GDM1 (cell line): Measurements from ENCODE around the gene RFTN1.

Source experiments
- DNase-seq: peaks from one replicate; lab custom pipeline; 2025; lab: John Stamatoyannopoulos, UW

RFTN1 gene

DNA sequence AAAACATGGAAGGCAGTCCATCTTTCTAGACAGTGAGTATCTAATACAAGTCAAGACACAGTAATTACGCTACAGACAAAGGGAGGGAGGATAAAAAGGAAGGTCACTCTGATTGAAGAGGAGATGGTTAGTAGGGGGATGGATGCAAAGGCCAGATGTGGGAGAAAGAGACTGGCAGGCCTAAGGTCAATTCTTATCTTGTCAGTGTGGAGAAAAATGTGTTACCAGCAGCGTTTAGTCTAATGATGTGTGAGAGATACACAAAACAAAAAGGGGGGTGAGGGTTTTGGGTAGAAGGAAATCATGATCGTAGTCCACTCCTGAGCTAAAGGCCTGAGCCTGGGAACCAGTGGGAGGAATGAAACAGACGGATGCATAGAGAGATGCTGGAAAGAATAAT lies 46.7 kb downstream of the RFTN1 start:
- no peak for DNase-seq

DNA sequence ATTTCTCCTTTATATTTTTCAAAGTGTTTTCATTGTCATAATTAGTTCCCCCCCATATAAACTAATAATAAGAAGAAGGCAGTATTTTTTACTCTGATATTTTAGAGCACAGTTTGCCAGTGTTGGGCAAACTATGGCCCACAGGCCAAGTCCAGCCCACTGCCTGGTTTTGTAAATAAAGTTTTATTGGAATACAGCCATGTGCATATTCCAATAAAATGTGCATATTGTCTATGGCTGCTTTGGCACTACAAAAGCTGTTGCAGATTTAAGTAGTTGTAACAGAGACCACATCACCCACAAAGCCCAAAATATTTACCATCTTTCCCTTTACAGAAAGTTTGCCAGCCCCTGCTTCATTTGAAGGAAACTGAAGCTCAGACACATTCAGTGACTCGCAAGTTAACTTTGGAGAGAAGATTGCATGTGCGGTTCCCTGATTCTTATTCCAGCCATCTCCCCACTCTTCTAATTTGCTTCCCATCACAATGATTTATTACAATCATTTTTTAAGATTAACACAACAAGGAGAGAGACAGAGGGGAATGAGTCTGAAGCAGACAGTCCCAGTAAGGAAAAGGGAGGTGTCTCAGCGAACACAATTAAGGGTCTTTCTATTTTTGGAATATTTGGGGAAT lies 48.9 kb downstream of the RFTN1 start:
- no peak for DNase-seq

DNA sequence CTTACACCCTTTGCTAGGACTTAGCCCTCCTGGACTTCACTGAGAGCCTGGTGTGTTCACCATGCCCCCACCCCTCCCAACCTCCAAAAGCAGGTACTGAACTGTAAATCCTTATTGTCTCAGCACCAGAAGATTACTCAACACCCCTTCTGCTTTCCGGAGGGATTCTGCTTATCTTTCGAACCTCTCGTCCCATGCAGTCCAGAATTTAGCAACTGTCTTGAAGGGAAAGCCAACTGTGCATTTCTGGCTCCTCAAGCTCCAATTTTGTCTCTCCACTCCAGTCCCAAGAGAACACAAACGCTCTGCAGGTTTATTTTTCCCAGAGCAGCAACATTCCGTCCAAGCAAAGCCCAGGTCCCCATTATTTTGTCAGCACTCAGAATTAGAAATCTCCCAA lies 49.6 kb downstream of the RFTN1 start:
- DNase-seq: no peak

DNA sequence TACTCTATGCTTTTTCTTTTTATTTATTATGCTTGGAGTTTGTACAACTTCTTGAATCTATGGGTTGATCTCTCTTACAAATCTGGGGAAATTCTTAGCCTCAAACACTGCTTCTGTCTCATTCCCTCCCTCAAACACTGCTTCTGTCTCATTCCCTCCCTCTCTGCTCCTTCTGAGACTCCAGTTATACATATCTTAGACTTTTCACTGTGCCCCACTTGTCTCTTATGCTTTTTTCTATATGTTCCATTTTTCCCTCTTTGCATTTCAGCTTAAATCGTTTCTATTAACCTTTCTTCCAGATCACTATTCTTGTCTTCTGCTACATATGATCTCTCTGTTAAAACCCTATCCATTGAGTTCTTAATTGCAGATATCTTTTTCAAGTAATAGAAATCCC lies 50.4 kb downstream of the RFTN1 start:
- no peak for DNase-seq

DNA sequence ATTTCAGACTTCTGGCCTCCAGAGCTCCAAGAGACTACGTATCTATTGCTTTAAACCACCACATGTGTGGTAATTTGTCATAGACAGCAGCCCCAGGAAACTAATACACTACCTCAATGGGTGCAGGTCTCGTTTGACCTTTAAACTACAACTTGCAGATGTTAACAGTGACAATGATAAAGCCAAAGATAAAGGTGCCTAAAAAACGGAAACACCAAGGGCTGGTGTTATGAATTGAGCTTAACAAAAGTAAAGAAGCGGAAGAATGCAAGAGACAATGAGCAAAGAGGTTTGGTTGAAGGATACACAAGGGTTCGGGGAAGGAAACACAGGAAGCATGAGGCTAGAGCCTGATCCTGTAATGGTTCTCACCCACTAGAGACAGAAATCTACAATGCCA lies 50.8 kb downstream of the RFTN1 start:
- no peak for DNase-seq

DNA sequence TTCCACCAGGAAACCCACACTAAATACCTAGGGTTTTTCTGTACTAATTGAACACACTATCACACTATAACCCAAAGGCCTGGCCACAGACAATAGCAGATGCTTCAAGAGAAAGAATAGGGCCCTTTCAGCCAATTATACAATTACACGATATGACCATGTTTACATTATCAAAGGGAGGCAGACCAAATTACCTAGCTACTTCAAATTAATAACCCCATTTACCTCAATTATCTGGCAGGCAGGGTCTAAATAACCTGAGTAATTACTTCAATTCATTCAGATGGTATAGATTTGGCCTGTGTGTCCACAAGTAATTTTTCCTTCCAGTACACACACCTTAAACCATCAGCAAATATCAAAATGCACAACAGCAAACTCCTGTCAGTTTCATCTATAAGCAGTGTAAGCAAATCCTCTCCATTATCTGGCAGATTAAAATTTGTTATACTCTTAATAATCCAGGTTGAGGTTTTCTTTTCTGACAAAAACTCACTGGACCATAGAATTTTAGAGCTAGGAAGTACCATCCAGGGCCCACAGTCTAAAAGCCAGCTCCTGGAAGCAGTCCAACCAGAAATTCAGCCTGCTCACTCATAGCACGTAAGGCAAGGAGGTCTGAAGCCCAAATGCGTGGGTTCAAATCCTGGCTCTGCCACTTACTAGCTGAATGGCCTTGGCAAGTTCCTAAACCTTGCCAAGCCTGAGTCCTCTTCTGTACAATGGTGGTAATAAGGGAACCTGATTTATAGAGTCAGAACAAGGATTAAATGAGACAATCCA lies 51.8 kb downstream of the RFTN1 start:
- no peak for DNase-seq

DNA sequence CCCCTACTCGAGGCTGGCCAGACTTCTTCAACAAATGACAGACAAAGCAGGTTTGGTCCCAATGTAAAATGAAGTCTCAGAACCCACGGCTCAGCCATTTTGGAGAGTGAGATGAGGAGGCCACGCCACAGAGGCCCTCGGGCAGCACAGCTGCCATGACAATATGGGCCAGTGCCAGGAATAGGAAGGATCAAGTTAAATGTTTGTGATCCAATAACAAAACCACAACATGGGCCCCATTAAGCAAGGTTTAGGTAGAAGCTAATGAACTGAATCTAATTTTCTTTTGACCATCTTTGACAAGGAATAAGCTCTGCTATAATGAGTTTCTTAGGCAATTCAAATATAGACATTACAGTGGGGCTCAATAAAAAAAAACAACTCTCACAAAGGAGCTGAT lies 52.6 kb downstream of the RFTN1 start:
- DNase-seq: no peak

DNA sequence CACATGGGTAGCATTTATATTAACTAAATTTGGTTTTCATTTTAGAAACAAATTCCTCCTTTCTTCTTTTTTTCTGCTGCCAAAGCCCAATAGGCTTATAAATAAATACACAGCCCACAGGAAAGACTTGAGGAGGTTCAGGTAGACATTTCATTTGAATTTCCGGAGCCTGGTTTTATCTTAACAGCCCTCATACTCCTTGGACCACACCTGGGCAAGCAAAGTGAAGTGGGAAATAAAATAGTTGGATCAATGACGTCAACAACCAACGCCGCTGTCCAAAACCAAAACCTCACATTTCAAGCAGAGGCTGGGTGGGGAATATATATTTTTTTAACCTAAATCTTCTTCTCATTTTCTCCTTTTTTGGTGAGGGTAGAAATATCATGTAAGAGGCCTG lies 53.2 kb downstream of the RFTN1 start:
- DNase-seq: no peak

DNA sequence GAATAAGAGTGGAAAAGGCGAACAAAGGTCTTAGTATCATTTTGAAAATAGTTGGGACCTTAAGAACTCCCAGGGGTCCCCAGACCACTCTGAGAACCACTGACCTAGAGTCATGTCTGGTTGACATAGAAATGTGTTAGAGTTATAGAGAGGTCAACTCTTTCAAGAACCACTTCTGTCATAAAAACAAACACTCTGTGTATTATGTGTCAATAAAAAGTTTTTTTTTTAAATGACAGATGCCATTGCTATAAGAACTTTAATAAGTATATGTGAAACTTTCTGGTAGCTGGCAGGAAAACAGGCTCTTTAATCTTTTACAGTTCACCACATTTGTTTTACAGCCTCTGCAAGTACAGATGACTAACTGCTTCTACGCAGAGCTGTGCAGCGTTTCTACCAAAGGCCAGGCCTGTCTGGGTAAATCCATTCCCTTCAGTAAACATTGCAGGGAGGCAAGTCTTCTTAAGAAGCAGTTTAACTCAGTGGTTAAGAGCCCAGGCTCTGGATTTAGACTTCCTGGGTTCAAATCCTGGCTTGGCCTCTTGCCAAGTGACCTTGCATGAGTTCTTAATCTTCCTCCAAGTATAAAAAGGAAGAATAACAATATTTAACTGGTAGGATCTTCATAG lies 56.6 kb downstream of the RFTN1 start:
- DNase-seq: no peak

DNA sequence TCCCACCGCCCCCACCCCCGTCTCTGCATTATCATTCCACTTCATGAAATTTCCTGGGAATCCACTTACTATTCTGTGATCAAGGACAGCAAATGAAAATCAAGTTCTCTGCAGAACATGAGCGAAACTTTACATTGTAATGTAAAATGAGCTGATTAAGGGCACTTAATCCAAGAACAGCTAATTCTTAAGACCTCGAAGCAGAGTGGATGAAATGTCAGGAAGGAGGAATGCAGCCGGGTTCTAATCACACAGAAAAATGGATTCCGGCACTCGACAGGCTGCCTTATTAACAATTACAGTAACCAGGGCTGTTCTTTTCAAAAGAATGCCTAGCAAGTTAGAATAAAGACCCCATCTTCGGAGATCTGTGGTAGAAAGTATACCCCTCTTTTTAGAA lies 57.5 kb downstream of the RFTN1 start:
- DNase-seq: no peak

DNA sequence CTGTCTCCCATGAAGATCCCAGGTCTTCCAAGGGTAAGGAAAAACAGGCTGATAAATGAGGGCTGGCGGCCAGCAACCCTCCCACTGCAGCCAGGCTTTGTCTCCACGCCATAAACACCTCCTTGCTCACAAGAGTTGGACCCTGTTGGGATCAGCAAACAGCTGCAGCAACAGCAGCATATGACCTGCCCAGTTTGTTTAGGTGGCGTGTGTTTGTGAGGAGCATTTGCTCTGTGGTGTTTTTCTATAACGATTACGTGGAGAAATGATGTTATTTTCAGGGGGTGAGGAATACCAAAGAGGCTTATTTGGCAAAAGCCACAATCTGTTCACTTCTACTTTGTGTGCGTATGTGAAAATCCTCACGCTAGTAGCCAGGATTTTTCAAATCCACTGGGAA lies 58.5 kb downstream of the RFTN1 start:
- no peak for DNase-seq

DNA sequence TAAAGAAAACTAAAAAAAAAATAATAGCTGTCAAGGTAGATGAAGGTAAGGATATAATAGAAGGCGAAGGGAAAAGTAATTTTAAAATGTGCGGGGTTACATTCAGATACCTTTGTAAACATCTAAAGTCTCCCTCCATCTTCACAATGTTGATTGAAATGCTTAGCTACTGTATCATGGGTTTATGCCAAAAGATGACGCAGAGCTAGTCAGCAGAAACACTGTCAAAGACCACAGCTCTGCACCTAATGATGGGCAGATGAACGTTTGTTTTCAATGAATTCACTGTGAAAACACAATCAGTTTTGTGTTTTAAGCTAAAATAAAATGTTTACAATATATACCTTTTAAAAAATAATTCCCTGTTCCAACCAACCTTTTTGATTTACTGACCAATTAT lies 61.2 kb downstream of the RFTN1 start:
- DNase-seq: no peak

DNA sequence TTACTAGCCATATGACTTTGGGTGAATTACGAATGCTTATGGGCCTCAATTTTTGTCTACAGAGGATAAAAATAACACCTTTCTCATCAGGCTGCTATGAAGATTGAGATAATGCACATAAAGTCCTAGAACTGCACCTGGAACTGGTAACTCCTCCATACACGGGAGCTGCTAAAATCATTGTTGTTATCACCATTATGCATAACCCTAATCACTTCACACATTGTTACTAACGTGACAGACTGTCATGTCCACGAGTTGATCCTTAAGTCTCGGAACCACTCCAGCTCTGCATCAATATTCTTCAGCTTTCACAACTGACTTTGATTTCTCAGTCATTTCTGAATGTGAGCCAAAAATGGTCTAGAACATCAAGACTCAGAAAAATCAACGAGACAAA lies 64.1 kb downstream of the RFTN1 start:
- DNase-seq: no peak

DNA sequence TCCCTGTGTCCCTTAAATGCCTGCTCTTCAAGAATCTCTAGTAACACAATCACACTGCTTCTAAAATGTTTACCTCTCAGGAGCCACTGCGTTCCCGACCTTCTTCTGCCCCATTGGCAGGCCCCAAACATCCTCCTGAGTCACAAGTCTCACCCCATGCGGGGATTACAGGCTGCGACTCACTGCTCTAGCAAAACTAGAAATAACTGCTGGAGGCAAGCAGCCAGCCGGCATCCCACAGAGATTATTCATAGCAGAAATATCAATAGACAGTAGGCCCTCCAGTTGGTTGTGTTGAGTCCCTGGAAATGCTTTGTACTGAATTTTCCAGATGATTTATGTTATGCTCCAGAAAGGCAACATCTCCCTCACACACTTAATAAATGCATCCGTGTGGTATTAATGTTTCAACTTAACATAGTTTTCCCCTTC lies 64.8 kb downstream of the RFTN1 start:
- DNase-seq: no peak

DNA sequence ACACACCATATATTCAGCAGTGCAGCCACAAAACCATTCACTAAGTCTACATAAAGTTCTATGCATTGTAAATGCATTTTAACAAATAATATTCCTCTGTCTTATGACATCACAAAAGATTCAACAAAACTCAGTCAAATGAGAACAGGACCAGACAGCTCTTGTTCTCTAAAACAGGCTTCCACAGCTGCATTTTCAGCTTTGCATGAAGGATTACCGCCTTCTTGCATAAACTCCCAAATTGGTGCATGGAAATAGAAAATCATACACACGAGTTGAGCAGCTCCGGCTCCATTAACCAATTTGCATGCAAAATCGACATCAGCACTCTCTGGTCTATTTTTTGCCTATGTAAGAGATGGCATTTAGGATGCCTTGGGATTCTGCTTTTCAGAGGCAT lies 66.4 kb downstream of the RFTN1 start:
- no peak for DNase-seq

DNA sequence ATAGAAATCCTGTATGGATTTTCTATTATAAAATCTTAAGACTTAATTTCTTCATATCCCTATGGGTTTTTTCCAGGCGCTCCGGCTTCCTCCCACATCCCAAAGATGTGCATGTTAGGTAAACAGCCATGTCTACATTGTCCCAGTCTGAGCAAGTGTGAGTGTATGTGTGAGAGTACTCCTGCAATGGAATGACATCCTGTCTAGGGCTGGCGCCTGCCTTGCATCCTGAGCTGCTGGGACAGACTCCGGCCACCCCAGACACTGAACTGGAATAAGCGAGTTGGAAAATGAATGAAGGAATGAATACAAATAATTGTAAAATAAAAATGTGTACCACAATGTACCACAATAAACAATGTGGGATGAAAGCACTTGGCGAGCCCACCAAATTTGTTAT lies 69.2 kb downstream of the RFTN1 start:
- DNase-seq: no peak

DNA sequence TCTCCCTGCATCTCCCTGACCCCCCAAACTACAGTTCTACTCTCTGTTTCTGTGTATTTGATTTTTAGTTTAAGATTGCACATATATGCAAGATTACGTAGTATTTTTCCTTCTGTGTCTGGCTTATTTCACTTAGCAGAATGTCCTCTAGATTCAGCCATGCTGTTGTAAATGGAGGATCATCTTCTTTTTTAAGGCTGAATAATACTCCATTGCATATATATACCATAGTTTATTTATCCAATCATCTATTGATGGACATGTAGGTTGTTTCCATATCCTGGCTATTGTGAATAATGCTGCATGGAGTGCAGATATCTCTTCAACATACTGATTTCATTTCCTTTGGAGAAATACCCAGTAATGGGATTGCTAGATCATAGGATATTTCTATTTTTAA lies 70.8 kb downstream of the RFTN1 start:
- DNase-seq: no peak

DNA sequence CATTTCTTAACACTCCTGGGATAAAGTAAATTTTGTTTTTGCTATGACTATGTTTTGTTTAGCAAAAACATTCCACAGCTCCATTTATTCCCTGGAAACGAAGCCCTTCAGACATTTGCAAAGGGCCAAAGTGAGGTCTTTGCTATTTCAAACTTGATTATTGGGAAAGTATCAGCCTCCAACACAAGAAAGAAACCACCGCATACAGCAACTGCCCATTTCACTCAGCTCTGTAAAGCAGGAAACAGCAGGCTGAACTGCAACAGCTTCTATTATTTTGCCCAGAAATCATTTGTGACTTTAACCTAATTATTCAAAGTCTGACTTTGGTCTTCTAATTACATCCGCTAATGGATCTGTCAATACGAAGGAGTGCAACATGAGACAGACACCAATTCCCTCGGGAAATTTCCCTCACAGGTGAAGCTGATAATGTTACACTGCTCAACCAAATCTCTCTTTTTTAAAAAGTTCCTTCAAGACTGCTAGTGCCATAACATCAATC lies 72.1 kb downstream of the RFTN1 start:
- DNase-seq: no peak

DNA sequence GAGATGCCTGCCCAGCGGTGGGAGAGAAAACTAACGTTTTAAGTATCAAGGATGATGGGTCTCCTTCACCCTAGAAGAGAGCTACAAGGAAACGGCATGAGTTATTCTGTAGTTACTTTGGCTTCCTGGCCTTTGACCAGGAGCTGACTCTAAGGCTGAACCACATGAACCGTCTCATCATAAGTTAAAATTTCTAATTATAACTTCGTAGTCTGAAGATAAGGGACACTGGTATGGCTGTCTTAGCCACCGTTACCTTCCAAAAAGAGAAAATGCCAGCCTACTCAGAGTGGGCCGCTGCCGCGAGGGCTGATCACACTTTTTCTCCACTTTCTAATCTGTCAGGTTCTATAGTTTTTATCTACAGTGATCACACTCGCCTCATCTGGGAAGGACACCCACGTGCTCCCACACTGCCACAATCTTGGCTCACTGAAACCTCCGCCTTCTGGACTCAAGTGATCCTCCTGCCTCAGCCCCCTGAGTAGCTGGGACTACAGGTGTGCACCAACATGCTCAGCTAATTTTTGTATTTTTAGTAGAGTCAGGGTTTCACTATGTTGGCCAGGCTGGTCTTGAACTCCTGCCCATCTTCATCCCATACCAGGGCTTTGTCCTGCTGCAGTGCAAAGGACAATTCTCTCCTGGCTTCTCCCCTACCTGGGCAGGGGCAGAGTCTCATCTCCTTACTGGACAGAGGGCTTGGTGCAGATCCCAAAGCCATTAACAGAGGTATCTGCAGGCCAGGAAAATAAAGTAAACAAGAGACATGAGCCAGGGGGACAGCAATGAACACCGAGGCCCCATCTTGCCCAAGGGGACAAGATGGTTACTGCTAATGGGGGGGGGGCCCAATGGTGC lies 73.4 kb downstream of the RFTN1 start:
- DNase-seq: no peak

DNA sequence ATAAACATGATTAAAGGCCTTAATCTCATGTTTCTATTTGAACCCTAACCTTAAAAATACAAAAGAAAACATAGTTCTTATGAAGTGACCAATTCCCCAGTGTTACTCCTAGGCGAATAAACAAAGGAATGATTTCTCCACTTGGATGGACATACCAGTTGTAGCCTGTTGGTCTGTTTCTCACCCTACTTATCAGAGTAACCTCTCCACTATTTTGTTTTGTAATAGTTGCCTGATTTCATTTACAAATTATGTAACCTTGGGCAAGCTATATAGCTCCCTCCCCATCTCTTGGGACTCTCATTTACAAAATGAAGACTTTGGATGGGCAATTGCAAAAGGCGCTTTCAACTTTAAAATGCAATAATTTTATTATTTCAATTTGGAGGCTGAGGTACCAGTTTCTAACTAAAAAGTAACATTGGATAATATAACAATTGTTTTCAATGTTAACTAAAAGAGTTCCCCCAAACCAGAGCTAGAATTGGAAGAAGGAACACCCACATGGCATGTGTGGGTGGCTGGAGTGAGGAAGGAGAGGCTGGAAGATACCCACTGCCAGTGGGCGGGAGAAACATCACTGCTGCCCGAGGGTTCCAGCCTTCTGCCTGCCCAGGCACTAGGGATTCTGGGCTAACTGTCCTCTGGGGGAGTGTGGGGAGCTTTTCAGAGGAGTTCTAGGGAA lies 74.2 kb downstream of the RFTN1 start:
- DNase-seq: no peak

DNA sequence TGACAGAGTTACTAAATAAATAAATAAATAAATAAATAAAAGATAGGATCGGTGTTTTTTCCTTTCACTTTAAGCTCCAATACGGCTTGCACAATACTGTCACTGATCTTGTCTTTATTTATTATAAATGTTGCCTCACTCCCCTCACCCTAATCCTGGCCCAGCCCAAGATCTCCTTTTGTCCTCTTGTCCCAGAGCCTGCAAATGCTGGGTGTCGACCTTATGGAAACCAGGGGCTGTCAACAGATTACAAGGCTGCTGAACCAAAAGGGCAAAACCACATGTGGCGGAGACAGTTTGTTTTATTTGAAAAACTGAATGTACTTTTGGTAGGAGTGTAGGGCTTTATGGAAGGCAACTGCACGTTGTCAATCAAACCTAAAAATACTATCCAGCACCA lies 75.9 kb downstream of the RFTN1 start:
- DNase-seq: no peak

DNA sequence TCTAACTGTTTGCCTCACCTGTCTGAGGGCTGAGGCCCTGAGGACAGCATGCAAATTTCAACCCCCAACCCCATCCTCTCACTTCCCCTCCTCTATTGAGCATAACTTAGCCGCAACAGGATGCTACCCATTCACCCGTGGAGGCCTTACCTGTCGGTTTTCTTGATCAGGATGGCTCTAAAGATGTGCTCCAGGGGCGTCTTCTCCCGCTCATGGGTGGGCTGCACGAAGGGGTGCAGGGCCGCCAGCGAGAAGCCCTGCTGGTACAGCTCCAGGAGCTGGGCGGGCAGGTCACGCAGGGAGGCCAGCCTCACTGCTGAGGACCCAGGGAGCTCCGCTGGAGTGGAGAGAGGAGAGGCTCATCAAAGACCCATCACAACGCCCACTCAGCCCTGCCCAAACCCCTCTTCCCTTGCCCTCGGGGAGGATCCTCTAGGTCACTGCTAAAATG lies 79.8 kb downstream of the RFTN1 start:
- DNase-seq: no peak
